ENCODE measurements around the gene KCNQ2.

- TF ChIP-seq, protein P1, sequence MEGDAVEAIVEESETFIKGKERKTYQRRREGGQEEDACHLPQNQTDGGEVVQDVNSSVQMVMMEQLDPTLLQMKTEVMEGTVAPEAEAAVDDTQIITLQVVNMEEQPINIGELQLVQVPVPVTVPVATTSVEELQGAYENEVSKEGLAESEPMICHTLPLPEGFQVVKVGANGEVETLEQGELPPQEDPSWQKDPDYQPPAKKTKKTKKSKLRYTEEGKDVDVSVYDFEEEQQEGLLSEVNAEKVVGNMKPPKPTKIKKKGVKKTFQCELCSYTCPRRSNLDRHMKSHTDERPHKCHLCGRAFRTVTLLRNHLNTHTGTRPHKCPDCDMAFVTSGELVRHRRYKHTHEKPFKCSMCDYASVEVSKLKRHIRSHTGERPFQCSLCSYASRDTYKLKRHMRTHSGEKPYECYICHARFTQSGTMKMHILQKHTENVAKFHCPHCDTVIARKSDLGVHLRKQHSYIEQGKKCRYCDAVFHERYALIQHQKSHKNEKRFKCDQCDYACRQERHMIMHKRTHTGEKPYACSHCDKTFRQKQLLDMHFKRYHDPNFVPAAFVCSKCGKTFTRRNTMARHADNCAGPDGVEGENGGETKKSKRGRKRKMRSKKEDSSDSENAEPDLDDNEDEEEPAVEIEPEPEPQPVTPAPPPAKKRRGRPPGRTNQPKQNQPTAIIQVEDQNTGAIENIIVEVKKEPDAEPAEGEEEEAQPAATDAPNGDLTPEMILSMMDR (IDR thresholded peaks at IDR 0.05): no peak
- TF ChIP-seq POLR2A (IDR thresholded peaks at IDR 0.05) (no peak), EP300 (IDR thresholded peaks at IDR 0.05) (no peak)
Observed at GRCh38 chr20:63372971-63373885, 99.2 kb downstream of the KCNQ2 start.
